Esophagus muscularis mucosa (tissue), 2 donors: Measurements from ENCODE around the gene ENTPD8.

Source experiments
- EP300 ChIP-seq: sonication (generic); formaldehyde crosslinking; IDR thresholded peaks from one replicate; pipeline ENCODE4 v1.6.1; 2017; ENCODE audit warnings: antibody characterized with exemption
- POLR2A ChIP-seq: fragments of 450-650 bp; IDR thresholded peaks from one replicate; pipeline ENCODE4 v1.6.1; 2017; ENCODE audit warnings: antibody characterized with exemption, moderate library complexity, mild to moderate bottlenecking, low read depth

GRCh38 chr9:137404961-137405567 is 36.1 kb downstream of the ENTPD8 start:
- no peak for TF ChIP-seq POLR2A
- TF ChIP-seq EP300 = no peak
